ENCODE results near the gene CMTM7. TPM values are rescaled to one million over a fixed set of nuclear protein-coding genes. Genes with fewer than 3 reads are reported as not detected.

CMTM7 gene
- total and polyA plus RNA-seq, 10 of the 15 experiments (the other 5 are each of a cell fraction or from before 2014, with no cell fraction given) = 3.7 to 36.4 (median 14.7) TPM

- ATAC-seq = no peak
- FAIRE-seq = no peak
- no peak overlapping the region for H3K9ac ChIP-seq (ENCODE audit: control insufficient read depth, insufficient read depth, low read length)
- H3K79me2 ChIP-seq (ENCODE audit: control insufficient read depth, insufficient read depth, low read length) = no peaks in the 10 kb centered on the region
- in situ Hi-C loops (cut with MboI) (no loop called here), intact Hi-C loops (cut with micrococcal nuclease; ENCODE audit: unreplicated experiment) (no loop called here)
- H3K4me2 ChIP-seq (ENCODE audit: control insufficient read depth, insufficient read depth) = no peak overlapping the region
- no TSS peak for BruUV-seq (replicated peaks)
- no peaks in the 10 kb centered on the region for H4K20me1 ChIP-seq (ENCODE audit: control insufficient read depth, insufficient read depth)
- TF ChIP-seq ZBTB11 (CRISPR knock-in tag; IDR thresholded peaks at IDR 0.05) = no peak
- no peak for TF ChIP-seq SIN3A (IDR thresholded peaks at IDR 0.05; ENCODE audit: low read depth, low read length)
- no peak for TF ChIP-seq NR2F1 (conservative IDR thresholded peaks at IDR 0.05)
- no peak for TF ChIP-seq SKIL (IDR thresholded peaks at IDR 0.05; ENCODE audit: low read depth, poor library complexity, severe bottlenecking)
- TF ChIP-seq RELA (IDR thresholded peaks at IDR 0.05; ENCODE audit: borderline replicate concordance, partially characterized antibody) = no peak
- no peak for TF ChIP-seq SIX5 (IDR thresholded peaks at IDR 0.05; ENCODE audit: low read depth, low read length, severe bottlenecking)
- no peak for TF ChIP-seq PML (IDR thresholded peaks at IDR 0.05; ENCODE audit: low read length)
- TF ChIP-seq BHLHE40 (IDR thresholded peaks at IDR 0.05; ENCODE audit: borderline replicate concordance in 1 of 2, low read depth in 2 of 2, low read length in 1 of 2) = no peak
- TF ChIP-seq FOXM1 (IDR thresholded peaks at IDR 0.05; ENCODE audit: low read depth, low read length) = no peak
- H2AFZ ChIP-seq (ENCODE audit: control insufficient read depth, low read depth, low read length) = no peak overlapping the region
- peaks cover 0 to 4% of the 10 kb centered on the region in 2 experiments; a peak in 1 of 4 replicates for H3K36me3 ChIP-seq (ENCODE audit: control insufficient read depth in 2 of 2, insufficient read depth in 2 of 2, low read length in 1 of 2)
- H3K27ac ChIP-seq (ENCODE audit: control insufficient read depth, insufficient read depth) = no peak overlapping the region
- ChIA-PET SMC1A (ENCODE audit: uncharacterized antibody, unreplicated experiment) (interaction anchor here (1.1 to 9.0 kb wide), 4 partner anchors 14 to 33 kb away, joined by 3 to 119 read pairs (median 7); no protein-coding TSS in a partner anchor), CTCF (interaction anchor here (4.7 to 7.3 kb wide), 2 partner anchors 15 to 32 kb away, joined by 41 read pairs; no protein-coding TSS in a partner anchor), RAD21 (ENCODE audit: unreplicated experiment) (interaction anchor here (1.4 to 6.0 kb wide), 4 partner anchors 15 to 44 kb away, joined by 3 to 66 read pairs (median 20); no protein-coding TSS in a partner anchor), POLR2A (interaction anchor here (1.1 kb wide), 1 partner anchor 38 kb away, joined by 3 read pairs; no protein-coding TSS in a partner anchor)
- 55% methylated on average over 6 of the region's 6 CpGs for WGBS (ENCODE audit: insufficient coverage, insufficient replicate concordance, low lambda C conversion rate, missing lambda C conversion rate)
- no peaks in the 10 kb centered on the region; a peak in 1 of 4 replicates for H3K27me3 ChIP-seq (replicated peaks in 1 of 2; ENCODE audit: control insufficient read depth in 2 of 2, insufficient read depth in 2 of 2, low read length in 1 of 2)
- DNase-seq (ENCODE audit: low read depth, low spot score) = no peak
- peaks cover 23% of the 10 kb centered on the region for H3K4me1 ChIP-seq (ENCODE audit: control insufficient read depth, insufficient read depth, low read length)
- no peak overlapping the region for H3K4me3 ChIP-seq
- H3K9me3 ChIP-seq (replicated peaks; ENCODE audit: control insufficient read depth, insufficient read depth, low read length) = no peaks in the 10 kb centered on the region
These were observed 62.5 kb downstream of the CMTM7 start for GRCh38 chr3:32454111-32454510.
